ENCODE results near the gene STARD3NL. TPM values are rescaled to one million over a fixed set of nuclear protein-coding genes. Genes with fewer than 3 reads are reported as not detected.

The STARD3NL gene
- total RNA-seq, 1 experiment from 2014 or later: 24.5 TPM

DNA sequence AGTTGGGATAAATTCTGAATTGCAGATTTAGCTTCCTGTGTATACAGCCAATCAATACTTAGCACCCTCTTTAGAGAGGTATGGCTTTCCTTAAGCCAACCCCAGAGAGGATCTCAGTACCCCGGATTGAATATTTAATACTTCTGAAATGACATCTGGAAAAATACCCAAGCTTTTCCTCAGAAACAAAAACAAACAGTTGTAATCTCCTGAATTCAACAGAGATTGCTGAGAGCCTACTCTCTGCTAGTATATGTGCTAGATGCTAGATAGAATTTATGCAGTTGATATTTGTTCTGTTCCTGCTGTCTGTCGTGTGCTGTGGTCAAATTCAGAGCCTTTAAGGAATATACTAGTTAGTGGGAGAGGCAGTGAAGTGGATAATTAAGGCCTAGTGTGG lies 21.1 kb downstream of the STARD3NL start:
- Mint-ChIP-seq H3K4me3 (ENCODE audit: unreplicated experiment) (no peak overlapping the region), H3K36me3 (ENCODE audit: insufficient read depth, unreplicated experiment) (peaks cover 16% of the 10 kb centered on the region), H3K27me3 (ENCODE audit: insufficient read depth, unreplicated experiment) (no peaks in the 10 kb centered on the region), H3K4me1 (ENCODE audit: insufficient read depth, unreplicated experiment) (peaks cover 22% of the 10 kb centered on the region), H3K9me3 (ENCODE audit: unreplicated experiment) (no peaks in the 10 kb centered on the region), H3K27ac (ENCODE audit: low read depth, unreplicated experiment) (no peak overlapping the region)
- TF ChIP-seq, protein P1, sequence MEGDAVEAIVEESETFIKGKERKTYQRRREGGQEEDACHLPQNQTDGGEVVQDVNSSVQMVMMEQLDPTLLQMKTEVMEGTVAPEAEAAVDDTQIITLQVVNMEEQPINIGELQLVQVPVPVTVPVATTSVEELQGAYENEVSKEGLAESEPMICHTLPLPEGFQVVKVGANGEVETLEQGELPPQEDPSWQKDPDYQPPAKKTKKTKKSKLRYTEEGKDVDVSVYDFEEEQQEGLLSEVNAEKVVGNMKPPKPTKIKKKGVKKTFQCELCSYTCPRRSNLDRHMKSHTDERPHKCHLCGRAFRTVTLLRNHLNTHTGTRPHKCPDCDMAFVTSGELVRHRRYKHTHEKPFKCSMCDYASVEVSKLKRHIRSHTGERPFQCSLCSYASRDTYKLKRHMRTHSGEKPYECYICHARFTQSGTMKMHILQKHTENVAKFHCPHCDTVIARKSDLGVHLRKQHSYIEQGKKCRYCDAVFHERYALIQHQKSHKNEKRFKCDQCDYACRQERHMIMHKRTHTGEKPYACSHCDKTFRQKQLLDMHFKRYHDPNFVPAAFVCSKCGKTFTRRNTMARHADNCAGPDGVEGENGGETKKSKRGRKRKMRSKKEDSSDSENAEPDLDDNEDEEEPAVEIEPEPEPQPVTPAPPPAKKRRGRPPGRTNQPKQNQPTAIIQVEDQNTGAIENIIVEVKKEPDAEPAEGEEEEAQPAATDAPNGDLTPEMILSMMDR (IDR thresholded peaks at IDR 0.05; ENCODE audit: unreplicated experiment): no peak
- ChIA-PET POLR2A (interaction anchor here (4.4 to 4.5 kb wide), 2 partner anchors 18 to 21 kb away, joined by 19 to 32 read pairs; partner anchors contain the start of gene STARD3NL), CTCF (interaction anchor here (0.5 to 4.7 kb wide), 7 partner anchors 17 to 1381 kb away, joined by 3 to 55 read pairs (median 7); no protein-coding TSS in a partner anchor)
- intact Hi-C loops (cut with micrococcal nuclease): no loop called here
- BruUV-seq (replicated peaks): no TSS peak
- DNase-seq (ENCODE audit: unreplicated experiment): no peak

DNA sequence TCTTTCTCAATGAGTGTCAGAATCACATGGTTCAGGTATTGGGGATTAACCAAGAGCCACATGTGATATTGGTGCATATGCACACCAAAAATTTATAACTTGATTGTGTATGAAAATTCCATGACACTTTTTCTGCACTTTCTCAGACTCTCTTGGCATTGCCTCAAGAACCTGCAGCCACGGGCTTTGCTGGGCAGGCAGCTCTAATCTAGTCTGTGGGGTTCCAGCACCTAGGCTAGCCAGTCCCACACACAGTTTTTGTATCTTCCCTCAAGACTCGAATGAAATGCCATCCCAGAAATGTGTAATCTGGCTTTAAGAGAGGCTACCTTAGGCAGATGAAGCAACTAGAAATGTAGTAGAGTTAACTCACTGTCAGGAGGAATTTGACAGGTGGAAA lies 21.7 kb downstream of the STARD3NL start:
- intact Hi-C loops (cut with micrococcal nuclease): no loop called here
- peaks cover 16% of the 10 kb centered on the region for H3K36me3 Mint-ChIP-seq (ENCODE audit: insufficient read depth, unreplicated experiment)
- H3K4me3 Mint-ChIP-seq (ENCODE audit: unreplicated experiment): no peak overlapping the region
- ChIA-PET POLR2A (no interaction called here), CTCF (interaction anchor here (2.5 to 4.7 kb wide), 4 partner anchors 16 to 91 kb away, joined by 11 to 55 read pairs (median 20); no protein-coding TSS in a partner anchor)
- BruUV-seq (replicated peaks): no TSS peak
- no peaks in the 10 kb centered on the region for H3K9me3 Mint-ChIP-seq (ENCODE audit: unreplicated experiment)
- TF ChIP-seq, protein P1 (IDR thresholded peaks at IDR 0.05; ENCODE audit: unreplicated experiment): no peak
- H3K4me1 Mint-ChIP-seq (ENCODE audit: insufficient read depth, unreplicated experiment): peaks cover 22% of the 10 kb centered on the region
- no peaks in the 10 kb centered on the region for H3K27me3 Mint-ChIP-seq (ENCODE audit: insufficient read depth, unreplicated experiment)
- no peak for DNase-seq (ENCODE audit: unreplicated experiment)
- H3K27ac Mint-ChIP-seq (ENCODE audit: low read depth, unreplicated experiment): no peak overlapping the region

DNA sequence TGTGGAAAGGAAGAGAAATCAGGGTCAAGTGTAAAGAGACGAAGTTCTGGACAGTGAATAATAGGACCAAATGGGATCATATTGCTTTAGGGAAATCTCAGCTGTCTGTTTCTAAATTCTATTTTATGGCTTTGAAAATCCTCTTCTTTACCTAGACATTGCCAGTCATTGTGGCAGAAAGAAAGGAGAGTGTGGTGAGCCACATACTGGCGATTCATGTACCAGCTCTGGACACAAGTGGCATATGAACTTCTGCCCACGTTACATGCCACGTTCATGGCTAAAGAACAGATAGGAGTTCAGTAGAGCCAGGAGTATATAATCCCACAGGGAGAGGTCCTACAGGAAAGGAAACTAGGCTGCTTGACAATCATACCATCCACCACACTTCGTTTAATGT lies 28.0 kb downstream of the STARD3NL start:
- DNase-seq (ENCODE audit: unreplicated experiment): no peak
- Mint-ChIP-seq H3K36me3 (ENCODE audit: insufficient read depth, unreplicated experiment) (peaks cover 22% of the 10 kb centered on the region), H3K27me3 (ENCODE audit: insufficient read depth, unreplicated experiment) (no peaks in the 10 kb centered on the region), H3K27ac (ENCODE audit: low read depth, unreplicated experiment) (no peak overlapping the region), H3K9me3 (ENCODE audit: unreplicated experiment) (no peaks in the 10 kb centered on the region), H3K4me3 (ENCODE audit: unreplicated experiment) (no peak overlapping the region), H3K4me1 (ENCODE audit: insufficient read depth, unreplicated experiment) (no peaks in the 10 kb centered on the region)
- CTCF ChIA-PET: interaction anchor here (2.3 kb wide), 1 partner anchor 9 kb away, joined by 17 read pairs; no protein-coding TSS in a partner anchor
- BruUV-seq (replicated peaks): no TSS peak
- intact Hi-C loops (cut with micrococcal nuclease): no loop called here
- POLR2A ChIA-PET: interaction anchor here (1.1 kb wide), 1 partner anchor 10 kb away, joined by 3 read pairs; no protein-coding TSS in a partner anchor
- TF ChIP-seq, protein P1 (IDR thresholded peaks at IDR 0.05; ENCODE audit: unreplicated experiment): no peak

DNA sequence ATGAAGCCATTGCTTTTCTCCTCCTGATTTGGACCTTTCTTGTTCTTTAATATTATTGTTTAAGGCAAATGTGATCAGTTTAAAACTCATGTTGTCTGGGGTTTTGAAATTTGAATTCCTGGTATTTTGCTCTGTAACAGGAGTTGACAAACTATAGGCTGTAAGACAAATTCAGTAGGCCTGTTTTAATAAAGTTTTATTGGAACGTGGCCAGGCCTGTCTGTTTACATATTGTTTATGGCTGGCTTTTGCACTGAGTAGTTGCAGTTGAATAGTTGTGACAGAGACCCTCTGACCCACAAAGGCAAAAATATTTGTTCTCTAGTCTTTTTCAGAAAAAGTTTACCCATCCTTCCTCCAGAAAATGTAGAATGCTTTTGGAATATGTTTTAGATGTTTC lies 29.8 kb downstream of the STARD3NL start:
- intact Hi-C loops (cut with micrococcal nuclease): no loop called here
- H3K27ac Mint-ChIP-seq (ENCODE audit: low read depth, unreplicated experiment): peak overlapping the region; percentile 31
- H3K36me3 Mint-ChIP-seq (ENCODE audit: insufficient read depth, unreplicated experiment): peaks cover 13% of the 10 kb centered on the region
- H3K9me3 Mint-ChIP-seq (ENCODE audit: unreplicated experiment): no peaks in the 10 kb centered on the region
- no peak overlapping the region for H3K4me3 Mint-ChIP-seq (ENCODE audit: unreplicated experiment)
- no peak for DNase-seq (ENCODE audit: unreplicated experiment)
- no peaks in the 10 kb centered on the region for H3K4me1 Mint-ChIP-seq (ENCODE audit: insufficient read depth, unreplicated experiment)
- TF ChIP-seq, protein P1 (IDR thresholded peaks at IDR 0.05; ENCODE audit: unreplicated experiment): no peak
- no TSS peak for BruUV-seq (replicated peaks)
- CTCF ChIA-PET: interaction anchor here (1.2 to 2.3 kb wide), 2 partner anchors 8 to 15 kb away, joined by 4 to 17 read pairs; no protein-coding TSS in a partner anchor
- H3K27me3 Mint-ChIP-seq (ENCODE audit: insufficient read depth, unreplicated experiment): no peaks in the 10 kb centered on the region
- POLR2A ChIA-PET: no interaction called here
